HCT116 (cell line): Measurements from ENCODE around the gene CLEC16A. TPM values are rescaled to one million over a fixed set of nuclear protein-coding genes. Genes with fewer than 3 reads are reported as not detected.

ENCODE experiments used
- ATAC-seq: fragments of 200-7000 bp; cut with Tn5 transposase; 2 replicates; pipeline ENCODE4 v1.9.1; 2020; ENCODE audit warnings: mild to moderate bottlenecking, moderate library complexity
- BruUV-seq: library from RNA; stranded (reverse); fragments of 400-500 nt; replicated peaks from 2 replicates; lab custom pipeline; 2021; lab: Mats Ljungman, UMichigan
- CTCF ChIA-PET: fragments of 300-600 bp; sonication (Branson Sonifier 250); formaldehyde crosslinking; loops from one replicate; lab custom pipeline; 2021; ENCODE audit warnings: antibody characterized with exemption; lab: Charles Lee
- POLR2A ChIA-PET: fragments of 300-600, 350-600 bp; sonication (Branson Sonifier 250); formaldehyde crosslinking; loops from one replicate; lab custom pipeline; 2021; ENCODE audit warnings: antibody characterized with exemption; lab: Charles Lee
- RAD21 ChIA-PET, 2 experiments: fragments of 300-600 bp; sonication (Branson Sonifier 250); formaldehyde crosslinking; loops; one replicate each; lab custom pipeline; 2023; ENCODE audit warnings: low total read pairs in 2 of 2; ENCODE audit not compliant: uncharacterized antibody in 2 of 2, unreplicated experiment in 2 of 2, low non-redundant PET in 1 of 2; lab: Charles Lee
- DNase-seq: peaks from one replicate; pipeline ENCODE4 v3.0.0-alpha.2; 2010; ENCODE audit warnings: low read depth, low spot score
- H2AFZ ChIP-seq: fragments of 200-600 bp; shearing (Covaris generic), sonication (generic); 2 replicates; pipeline ENCODE4 v1.6.1; 2017; ENCODE audit warnings: low read depth, mixed run types, mixed read lengths, antibody characterized with exemption, low read length; ENCODE audit not compliant: poor library complexity, severe bottlenecking
- H3K27ac ChIP-seq: 2 replicates; pipeline ENCODE4 v1.5.1; 2012; ENCODE audit warnings: low read depth, low read length
- H3K27me3 ChIP-seq: fragments of 200-600 bp; sonication (generic); 2 replicates; pipeline ENCODE4 v1.6.1; 2016; ENCODE audit warnings: mixed run types, low read length, mixed read lengths; ENCODE audit not compliant: insufficient read depth
- H3K36me3 ChIP-seq, 2 experiments: fragments of 200-500 bp in 1 of 2; fragments of 200-600 bp in 1 of 2; sonication (Bioruptor generic) in 1 of 2; sonication (generic) in 1 of 2; 2 replicates each; pipeline versions ENCODE4 v1.5.1 to v1.6.1; 2014 to 2016; ENCODE audit warnings: low read length in 2 of 2, inconsistent platforms in 1 of 2, mixed read lengths in 1 of 2, mixed run types in 1 of 2; ENCODE audit not compliant: insufficient read depth in 2 of 2, control insufficient read depth in 1 of 2
- H3K4me1 ChIP-seq, 2 experiments: fragments of 200-600 bp in 1 of 2; sonication (generic) in 1 of 2; 2 replicates each; pipeline versions ENCODE4 v1.5.1 to v1.6.1; 2012 to 2017; ENCODE audit warnings: low read length in 2 of 2, inconsistent platforms in 1 of 2, mild to moderate bottlenecking in 1 of 2, mixed read lengths in 1 of 2, mixed run types in 1 of 2, moderate library complexity in 1 of 2; ENCODE audit not compliant: insufficient read depth in 2 of 2, control insufficient read depth in 1 of 2
- H3K4me2 ChIP-seq: fragments of 200-600 bp; sonication (generic); 2 replicates; pipeline ENCODE4 v1.6.1; 2017; ENCODE audit warnings: mixed run types, low read length, mixed read lengths
- H3K4me3 ChIP-seq, 2 experiments: fragments of 200-600 bp in 1 of 2; sonication (generic) in 1 of 2; replicated peaks in 1 of 2; 2 replicates each; pipeline ENCODE4 v1.5.1; 2011 to 2016; ENCODE audit warnings: low read length in 2 of 2, control low read depth in 1 of 2, low read depth in 1 of 2, mild to moderate bottlenecking in 1 of 2, mixed read lengths in 1 of 2, mixed run types in 1 of 2
- H3K79me2 ChIP-seq: fragments of 200-600 bp; sonication (generic); 2 replicates; pipeline ENCODE4 v1.6.1; 2017; ENCODE audit warnings: mild to moderate bottlenecking, mixed run types, low read length, moderate library complexity, mixed read lengths; ENCODE audit not compliant: insufficient read depth
- H3K9ac ChIP-seq: fragments of 200-600 bp; sonication (generic); 2 replicates; pipeline ENCODE4 v1.6.1; 2016; ENCODE audit warnings: low read length, mixed read lengths
- H3K9me2 ChIP-seq: fragments of 200-600 bp; sonication (generic), shearing (Covaris generic); 2 replicates; pipeline ENCODE4 v1.6.1; 2017; ENCODE audit warnings: mixed run types, mild to moderate bottlenecking, moderate library complexity; ENCODE audit not compliant: insufficient read depth
- H3K9me3 ChIP-seq, 2 experiments: fragments of 200-500 bp in 1 of 2; fragments of 200-600 bp in 1 of 2; sonication (Bioruptor generic) in 1 of 2; sonication (generic) in 1 of 2; 2 replicates each; pipeline ENCODE4 v1.6.1; 2014 to 2017; ENCODE audit warnings: low read length in 2 of 2, mixed read lengths in 2 of 2, inconsistent platforms in 1 of 2, low read depth in 1 of 2, mild to moderate bottlenecking in 1 of 2, mixed run types in 1 of 2, moderate library complexity in 1 of 2; ENCODE audit not compliant: control insufficient read depth in 1 of 2, insufficient read depth in 1 of 2
- H4K20me1 ChIP-seq: fragments of 200-600 bp; sonication (generic), shearing (Covaris generic); 2 replicates; pipeline ENCODE4 v1.6.1; 2017; ENCODE audit warnings: mixed run types, mild to moderate bottlenecking, moderate library complexity; ENCODE audit not compliant: insufficient read depth
- ATF3 ChIP-seq: IDR thresholded peaks from 2 replicates; pipeline ENCODE4 v1.6.1; 2012
- CBX3 ChIP-seq: IDR thresholded peaks from 2 replicates; pipeline ENCODE4 v1.6.1; 2012; ENCODE audit warnings: low read depth
- CEBPB ChIP-seq: IDR thresholded peaks from 2 replicates; pipeline ENCODE4 v1.6.1; 2012; ENCODE audit warnings: low read depth
- CTCF ChIP-seq, 3 experiments: fragments of 200-600 bp in 1 of 3; sonication (generic) in 1 of 3; IDR thresholded peaks in 2 of 3; conservative IDR thresholded peaks in 1 of 3; 2 replicates each; pipeline ENCODE4 v1.5.1; 2012 to 2017; ENCODE audit warnings: low read depth in 2 of 3, low read length in 2 of 3, antibody characterized with exemption in 1 of 3, borderline replicate concordance in 1 of 3, control low read depth in 1 of 3, mild to moderate bottlenecking in 1 of 3, mixed read lengths in 1 of 3, mixed run types in 1 of 3, moderate library complexity in 1 of 3; ENCODE audit not compliant: insufficient read depth in 1 of 3
- EZH2 ChIP-seq: fragments of 200-600 bp; sonication (generic); IDR thresholded peaks from 2 replicates; pipeline ENCODE4 v1.6.1; 2017; ENCODE audit warnings: antibody characterized with exemption, mixed run types
- FOSL1 ChIP-seq: IDR thresholded peaks from 2 replicates; pipeline ENCODE4 v1.6.1; 2012; ENCODE audit warnings: low read depth
- JUND ChIP-seq: IDR thresholded peaks from 2 replicates; pipeline ENCODE4 v1.6.1; 2012
- POLR2A ChIP-seq: IDR thresholded peaks from 2 replicates; pipeline ENCODE4 v1.7.0; 2011; ENCODE audit warnings: borderline replicate concordance; ENCODE audit not compliant: insufficient read depth, insufficient read length; ENCODE audit errors: extremely low read depth
- RAD21 ChIP-seq: IDR thresholded peaks from 2 replicates; pipeline ENCODE4 v1.6.1; 2012; ENCODE audit warnings: low read depth, mild to moderate bottlenecking
- SRF ChIP-seq: IDR thresholded peaks from 2 replicates; pipeline ENCODE4 v1.6.1; 2012; ENCODE audit warnings: low read depth
- YY1 ChIP-seq: IDR thresholded peaks from 2 replicates; pipeline ENCODE4 v1.6.1; 2011; ENCODE audit warnings: low read length, low read depth, moderate library complexity, mild to moderate bottlenecking; ENCODE audit not compliant: insufficient replicate concordance; ENCODE audit errors: extremely low read depth
- ZBTB33 ChIP-seq: IDR thresholded peaks from 2 replicates; pipeline ENCODE4 v1.6.1; 2011; ENCODE audit warnings: mild to moderate bottlenecking, low read length, moderate library complexity; ENCODE audit not compliant: insufficient replicate concordance; ENCODE audit errors: extremely low read depth
- ZFX ChIP-seq: fragments of 450-650 bp; IDR thresholded peaks from 2 replicates; pipeline ENCODE4 v1.6.1; 2017
- ZNF274 ChIP-seq: fragments of 200-500 bp; sonication (Bioruptor generic); IDR thresholded peaks from 2 replicates; pipeline ENCODE4 v1.6.1; 2014; ENCODE audit warnings: mild to moderate bottlenecking, low read depth, low read length, inconsistent platforms
- intact Hi-C: fragments of 100-400 bp; cut with micrococcal nuclease; formaldehyde crosslinking; loops from 2 replicates; pipeline ENCODE4 v1.10.0; 2022
- total RNA-seq: library from RNA; stranded (reverse); gene quantifications from one replicate; pipeline ENCODE4 v1.2.1, GENCODE V29; 2021; ENCODE audit not compliant: unreplicated experiment

The CLEC16A gene
- total RNA-seq, 1 experiment from 2014 or later: 18.0 TPM

GRCh38 chr16:11125936-11126335 is 181.6 kb downstream of the CLEC16A start:
- no peak for TF ChIP-seq POLR2A
- TF ChIP-seq ZFX: no peak
- no peak for TF ChIP-seq SRF
- no peak for TF ChIP-seq CEBPB
- TF ChIP-seq JUND: no peak
- TF ChIP-seq CTCF (IDR thresholded peaks at IDR 0.05 in 2 of 3, conservative IDR thresholded peaks at IDR 0.05 in 1 of 3; ENCODE audit: borderline replicate concordance in 1 of 3, insufficient read depth in 1 of 3, low read depth in 2 of 3, low read length in 2 of 3): no peak
- no peak for TF ChIP-seq RAD21
- TF ChIP-seq CBX3: no peak
- TF ChIP-seq ATF3: no peak
- TF ChIP-seq ZBTB33: no peak
- no peak for TF ChIP-seq FOSL1
- no peak for TF ChIP-seq EZH2
- TF ChIP-seq ZNF274: no peak
- no peak for TF ChIP-seq YY1
- 0 out of 4 replicates have a peak, but pooled peaks cover 0 to 3% of the 10 kb centered on the region in 2 experiments for H3K36me3 ChIP-seq
- CTCF ChIA-PET: no interaction called here
- no peaks in the 10 kb centered on the region for H3K79me2 ChIP-seq
- no peaks in the 10 kb centered on the region for H4K20me1 ChIP-seq
- H2AFZ ChIP-seq: no peak overlapping the region
- no peaks in the 10 kb centered on the region for H3K27me3 ChIP-seq
- no peak overlapping the region for H3K4me3 ChIP-seq
- H3K9ac ChIP-seq: no peak overlapping the region
- H3K9me3 ChIP-seq: no peaks in the 10 kb centered on the region
- BruUV-seq: no TSS peak
- ATAC-seq (no peak), DNase-seq (no peak)
- no peaks in the 10 kb centered on the region for H3K4me1 ChIP-seq
- intact Hi-C loops: no loop called here
- POLR2A ChIA-PET: no interaction called here
- no peak overlapping the region for H3K4me2 ChIP-seq
- RAD21 ChIA-PET: no interaction called here
- H3K27ac ChIP-seq: no peak overlapping the region
- H3K9me2 ChIP-seq: no peaks in the 10 kb centered on the region
